ENCODE data around the gene PRCP.

GRCh38 chr11:82864268-82864667 is 36.0 kb downstream of the PRCP start:
- TF ChIP-seq CTCF (conservative IDR thresholded peaks at IDR 0.05; ENCODE audit: low read depth, low read length) (peak; percentile 95), EZH2 (IDR thresholded peaks at IDR 0.05; ENCODE audit: borderline replicate concordance, low read depth, low read length, poor library complexity, severe bottlenecking) (no peak)
